MCF 10A (cell line): ENCODE measurements around the gene HNMT. TPM values are rescaled to one million over a fixed set of nuclear protein-coding genes. Genes with fewer than 3 reads are reported as not detected.
A peak's percentile ranks its signal among the peaks of the same experiment; 100 is the strongest.
"Not testable (repeated sequence)": the region's sequence is repeated elsewhere in the genome, so short reads cannot be mapped to it uniquely, and the experiment has no call there.

Experiments
- BruUV-seq: library from RNA; stranded (reverse); fragments of 400-500 nt; replicated peaks from 2 replicates; lab custom pipeline; 2021; lab: Mats Ljungman, UMichigan
- CTCF ChIA-PET: fragments of 300-600 bp; sonication (Branson Sonifier 250); formaldehyde crosslinking; extraction: SDS; loops from one replicate; lab custom pipeline; 2021; ENCODE audit warnings: antibody characterized with exemption, inconsistent platforms; lab: Yijun Ruan, JAX
- POLR2A ChIA-PET: fragments of 300-600, 350-650 bp; sonication (Branson Sonifier 250); formaldehyde crosslinking; extraction: SDS; loops from one replicate; lab custom pipeline; 2020; ENCODE audit warnings: antibody characterized with exemption, inconsistent platforms; lab: Yijun Ruan, JAX
- DNase-seq: peaks from one replicate; pipeline ENCODE4 v3.0.0-alpha.2; 2018; ENCODE audit not compliant: unreplicated experiment
- H3K27ac Mint-ChIP-seq: one replicate; pipeline ENCODE4 v1.8.0; 2022; ENCODE audit warnings: mild to moderate bottlenecking, low read depth, mixed read lengths; ENCODE audit not compliant: unreplicated experiment
- H3K27me3 Mint-ChIP-seq: one replicate; pipeline ENCODE4 v1.8.0; 2022; ENCODE audit warnings: mixed read lengths; ENCODE audit not compliant: insufficient read depth, unreplicated experiment
- H3K36me3 Mint-ChIP-seq: one replicate; pipeline ENCODE4 v1.8.0; 2022; ENCODE audit warnings: mild to moderate bottlenecking, moderate library complexity, mixed read lengths; ENCODE audit not compliant: insufficient read depth, unreplicated experiment
- H3K4me1 Mint-ChIP-seq: one replicate; pipeline ENCODE4 v1.8.0; 2022; ENCODE audit warnings: mixed read lengths; ENCODE audit not compliant: insufficient read depth, unreplicated experiment
- H3K4me3 Mint-ChIP-seq: one replicate; pipeline ENCODE4 v1.8.0; 2022; ENCODE audit warnings: mild to moderate bottlenecking, moderate library complexity, mixed read lengths; ENCODE audit not compliant: unreplicated experiment
- H3K9me3 Mint-ChIP-seq: one replicate; pipeline ENCODE4 v1.8.0; 2022; ENCODE audit warnings: mixed read lengths; ENCODE audit not compliant: unreplicated experiment
- intact Hi-C: fragments of 100-400 bp; cut with micrococcal nuclease; formaldehyde crosslinking; loops from 2 replicates; pipeline ENCODE4 v1.14.1; 2022
- total RNA-seq: library from RNA; stranded (reverse); gene quantifications from 2 replicates; pipeline ENCODE4 v1.2.3, GENCODE V29; 2022
- TF ChIP-seq, protein P1 (sequence below): fragments of 200-600 bp; IDR thresholded peaks from one replicate; pipeline ENCODE4 v1.8.0; 2022; ENCODE audit warnings: antibody characterized with exemption, mild to moderate bottlenecking; ENCODE audit not compliant: unreplicated experiment

Gene HNMT
- total RNA-seq, 1 experiment from 2014 or later, result 0.28 TPM

DNA sequence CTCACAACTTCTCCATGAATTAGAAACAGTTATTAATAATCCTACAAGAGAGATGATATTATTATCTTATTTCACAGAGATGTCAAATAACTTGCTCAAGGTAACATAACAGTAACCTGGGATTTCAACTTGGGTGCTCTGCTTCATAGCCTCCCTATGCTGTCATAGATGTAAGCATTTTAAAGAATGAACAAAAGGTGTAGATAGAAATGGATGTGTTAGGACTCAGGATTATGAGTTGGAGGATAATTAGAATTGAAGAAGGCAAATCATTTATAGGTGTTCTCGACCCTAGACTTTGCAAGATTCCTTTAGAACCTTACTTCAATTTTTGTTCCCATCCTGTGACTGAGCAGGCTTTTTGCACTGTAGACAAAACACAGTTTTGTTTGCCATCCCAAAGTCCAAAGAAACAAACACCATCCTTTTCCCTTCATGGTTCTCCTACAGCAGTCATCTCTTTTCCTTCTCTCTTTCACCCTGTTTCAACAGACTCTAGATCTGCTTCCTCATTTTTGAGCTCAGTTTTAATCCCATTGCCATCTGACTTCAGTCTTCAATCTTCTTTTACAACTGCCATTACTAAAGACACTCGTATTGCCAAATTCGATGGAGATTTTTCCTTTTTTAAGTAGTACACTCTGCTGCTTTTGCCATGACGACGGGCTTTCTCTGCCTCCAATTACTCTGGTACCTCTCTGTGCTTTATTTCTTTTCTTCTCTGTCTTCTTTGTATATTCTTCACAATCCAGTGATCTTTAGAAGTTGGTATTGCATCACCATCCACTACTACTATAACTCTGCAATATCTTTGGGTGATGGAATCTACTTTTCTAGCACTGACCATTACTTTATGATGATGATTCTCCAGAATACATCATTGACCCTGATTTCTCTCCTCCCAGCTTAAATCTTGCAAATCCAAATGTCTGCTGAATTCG lies 4.5 kb downstream of the HNMT start:
- ChIA-PET CTCF (interaction anchor here (0.6 to 0.9 kb wide), 3 partner anchors 17 to 126 kb away, joined by 3 to 5 read pairs (median 3); no protein-coding TSS in a partner anchor), POLR2A (no interaction called here)
- TF ChIP-seq, protein P1, sequence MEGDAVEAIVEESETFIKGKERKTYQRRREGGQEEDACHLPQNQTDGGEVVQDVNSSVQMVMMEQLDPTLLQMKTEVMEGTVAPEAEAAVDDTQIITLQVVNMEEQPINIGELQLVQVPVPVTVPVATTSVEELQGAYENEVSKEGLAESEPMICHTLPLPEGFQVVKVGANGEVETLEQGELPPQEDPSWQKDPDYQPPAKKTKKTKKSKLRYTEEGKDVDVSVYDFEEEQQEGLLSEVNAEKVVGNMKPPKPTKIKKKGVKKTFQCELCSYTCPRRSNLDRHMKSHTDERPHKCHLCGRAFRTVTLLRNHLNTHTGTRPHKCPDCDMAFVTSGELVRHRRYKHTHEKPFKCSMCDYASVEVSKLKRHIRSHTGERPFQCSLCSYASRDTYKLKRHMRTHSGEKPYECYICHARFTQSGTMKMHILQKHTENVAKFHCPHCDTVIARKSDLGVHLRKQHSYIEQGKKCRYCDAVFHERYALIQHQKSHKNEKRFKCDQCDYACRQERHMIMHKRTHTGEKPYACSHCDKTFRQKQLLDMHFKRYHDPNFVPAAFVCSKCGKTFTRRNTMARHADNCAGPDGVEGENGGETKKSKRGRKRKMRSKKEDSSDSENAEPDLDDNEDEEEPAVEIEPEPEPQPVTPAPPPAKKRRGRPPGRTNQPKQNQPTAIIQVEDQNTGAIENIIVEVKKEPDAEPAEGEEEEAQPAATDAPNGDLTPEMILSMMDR, result no peak
- Mint-ChIP-seq H3K27me3 (no peaks in the 10 kb centered on the region), H3K4me3 (no peak overlapping the region), H3K9me3 (no peaks in the 10 kb centered on the region), H3K36me3 (no peaks in the 10 kb centered on the region), H3K4me1 (peaks cover 23% of the 10 kb centered on the region), H3K27ac (peak overlapping the region; percentile 2)
- BruUV-seq, result no TSS peak
- no peak for DNase-seq
- intact Hi-C loops, result no loop called here

DNA sequence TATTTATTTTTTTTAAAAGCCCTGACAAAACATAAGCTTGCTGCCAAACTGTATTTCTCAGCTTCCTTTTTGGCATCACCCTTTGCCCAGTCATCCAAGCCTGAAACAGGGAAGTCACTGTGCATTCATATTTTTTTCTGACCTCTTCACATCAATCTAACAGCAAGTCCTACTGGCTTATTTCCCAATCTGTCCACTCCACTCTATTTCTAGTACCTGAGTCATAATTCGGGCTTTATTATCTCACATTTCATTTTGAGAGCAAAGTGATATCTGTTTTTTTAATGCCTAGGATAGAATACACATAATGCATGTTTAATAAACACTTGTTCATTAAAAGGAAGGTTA lies 5.1 kb downstream of the HNMT start:
- ChIA-PET POLR2A (no interaction called here), CTCF (interaction anchor here (0.6 to 0.9 kb wide), 3 partner anchors 17 to 126 kb away, joined by 3 to 5 read pairs (median 3); no protein-coding TSS in a partner anchor)
- intact Hi-C loops, result no loop called here
- Mint-ChIP-seq H3K4me3 (no peak overlapping the region), H3K36me3 (no peaks in the 10 kb centered on the region), H3K27me3 (no peaks in the 10 kb centered on the region), H3K4me1 (peaks cover 17% of the 10 kb centered on the region), H3K9me3 (no peaks in the 10 kb centered on the region), H3K27ac (peak overlapping the region; percentile 2)
- TF ChIP-seq, protein P1, result no peak
- DNase-seq, result peak; percentile 92
- BruUV-seq, result no TSS peak

DNA sequence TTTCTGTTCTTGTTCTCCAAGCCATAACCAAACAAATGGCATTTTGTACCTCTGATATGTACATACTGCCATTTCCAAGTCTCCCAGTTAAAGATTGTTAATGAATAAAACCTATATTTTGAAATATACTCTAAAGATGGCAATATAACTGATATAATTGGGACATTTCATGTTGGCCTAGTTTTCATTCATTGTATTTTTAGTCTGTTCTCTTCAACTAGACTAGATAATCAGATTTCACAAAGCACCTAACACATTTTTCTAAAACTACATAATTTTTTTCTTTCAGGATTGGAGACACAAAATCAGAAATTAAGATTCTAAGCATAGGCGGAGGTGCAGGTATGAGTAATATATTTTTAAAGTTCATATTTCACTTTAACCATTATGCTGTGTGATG lies 5.6 kb downstream of the HNMT start:
- BruUV-seq, result no TSS peak
- intact Hi-C loops, result no loop called here
- Mint-ChIP-seq H3K9me3 (no peaks in the 10 kb centered on the region), H3K27me3 (no peaks in the 10 kb centered on the region), H3K27ac (no peak overlapping the region), H3K4me3 (no peak overlapping the region), H3K4me1 (peaks cover 16% of the 10 kb centered on the region), H3K36me3 (no peaks in the 10 kb centered on the region)
- ChIA-PET CTCF (no interaction called here), POLR2A (no interaction called here)
- TF ChIP-seq, protein P1, result no peak
- DNase-seq, result no peak

DNA sequence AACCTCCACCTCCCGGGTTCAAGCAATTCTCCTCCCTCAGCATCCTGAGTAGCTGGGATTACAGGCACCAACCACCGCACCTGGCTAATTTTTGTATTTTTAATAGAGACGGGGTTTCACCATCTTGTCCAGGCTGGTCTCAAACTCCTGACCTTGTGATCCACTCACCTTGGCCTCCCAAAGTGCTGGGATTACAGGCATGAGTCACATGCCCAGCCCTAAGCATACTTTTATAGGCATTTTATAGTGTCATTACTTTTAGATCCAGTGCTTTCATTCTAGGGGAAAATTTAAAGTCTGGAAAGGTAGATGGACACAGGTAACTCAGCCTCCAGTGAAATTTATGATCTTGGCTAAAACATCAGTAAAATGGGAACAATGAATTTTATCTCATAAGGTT lies 7.0 kb downstream of the HNMT start:
- H3K4me1 Mint-ChIP-seq, result peaks cover 16% of the 10 kb centered on the region
- BruUV-seq, H3K9me3 Mint-ChIP-seq, CTCF ChIA-PET, H3K27me3 Mint-ChIP-seq, intact Hi-C loops, POLR2A ChIA-PET, H3K36me3 Mint-ChIP-seq, DNase-seq, H3K27ac Mint-ChIP-seq, H3K4me3 Mint-ChIP-seq: not testable (repeated sequence)
